DMS 273 treated with DMSO at 0.1 percent for 48 hours (cell line): ENCODE results near the gene ERC2.

Experiments used
- DNase-seq: peaks from one replicate; lab custom pipeline; 2025; lab: John Stamatoyannopoulos, UW

Gene ERC2

GRCh38 chr3:55678546-55679216, 789.6 kb downstream of the ERC2 start:
- DNase-seq = no peak

- no peak for DNase-seq
Observed at GRCh38 chr3:55676643-55677042, 791.6 kb downstream of the ERC2 start.

- no peak for DNase-seq
Observed at GRCh38 chr3:55675478-55675877, 792.8 kb downstream of the ERC2 start.

DNA sequence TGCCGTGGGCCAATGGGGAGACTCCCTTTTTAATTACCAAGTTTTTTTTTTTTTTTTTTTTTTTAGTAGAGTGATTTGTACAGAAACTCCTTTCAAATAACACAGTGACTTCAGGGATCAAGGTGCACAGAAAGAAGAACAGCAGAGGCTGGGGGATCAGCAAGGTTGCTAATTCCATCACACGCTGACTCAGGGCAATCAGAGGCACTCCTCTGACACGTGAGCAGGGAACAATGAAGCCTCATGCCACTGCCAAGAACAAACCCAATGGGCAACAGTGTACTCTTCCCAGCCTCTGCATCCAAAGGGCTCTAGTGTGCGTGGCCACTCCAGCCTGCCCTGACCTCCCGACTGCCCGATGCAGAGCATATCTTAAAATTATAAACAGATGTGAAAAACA, 794.5 kb downstream of the ERC2 start:
- no peak for DNase-seq

DNA sequence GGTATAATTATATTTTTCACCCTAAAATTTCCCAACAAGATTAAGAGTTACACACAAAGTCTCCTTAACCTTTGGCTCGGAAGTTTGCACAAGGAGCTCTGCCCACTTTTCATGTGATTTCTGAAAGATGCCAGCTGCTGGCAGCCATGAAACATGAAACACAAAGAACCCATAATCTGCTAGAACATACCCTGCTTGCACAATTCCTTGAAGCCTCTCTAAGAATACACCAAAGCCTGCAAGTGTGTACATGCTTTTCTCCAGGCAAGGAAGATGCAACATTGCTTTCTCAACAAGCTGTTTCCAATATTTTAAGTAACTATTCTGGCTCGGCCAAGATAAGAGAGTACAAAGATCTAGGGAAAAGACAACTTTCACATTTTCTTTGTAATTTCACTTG, 799.1 kb downstream of the ERC2 start:
- DNase-seq = no peak

DNA sequence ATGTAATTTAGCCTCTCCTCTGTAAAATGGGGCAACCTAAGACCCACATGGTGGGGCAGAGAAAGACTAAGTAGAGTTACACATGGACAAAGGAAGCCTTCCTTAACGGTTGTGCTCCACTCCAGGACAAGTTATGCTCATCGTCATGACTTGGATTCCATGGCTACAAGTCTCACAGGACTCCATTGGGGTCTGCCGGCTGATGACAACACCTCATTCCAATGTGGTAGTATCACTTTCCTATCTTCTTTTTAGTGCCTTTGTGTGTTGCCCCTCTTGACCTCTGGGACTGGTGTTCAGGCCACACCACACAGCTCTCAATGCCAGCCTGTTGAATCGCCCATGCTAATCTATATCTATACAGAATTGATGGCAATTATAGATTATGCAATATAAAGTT, 799.9 kb downstream of the ERC2 start:
- no peak for DNase-seq

GRCh38 chr3:55664387-55664786, 803.9 kb downstream of the ERC2 start:
- DNase-seq = no peak

- no peak for DNase-seq
Observed at GRCh38 chr3:55662683-55663082, 805.6 kb downstream of the ERC2 start.

DNA sequence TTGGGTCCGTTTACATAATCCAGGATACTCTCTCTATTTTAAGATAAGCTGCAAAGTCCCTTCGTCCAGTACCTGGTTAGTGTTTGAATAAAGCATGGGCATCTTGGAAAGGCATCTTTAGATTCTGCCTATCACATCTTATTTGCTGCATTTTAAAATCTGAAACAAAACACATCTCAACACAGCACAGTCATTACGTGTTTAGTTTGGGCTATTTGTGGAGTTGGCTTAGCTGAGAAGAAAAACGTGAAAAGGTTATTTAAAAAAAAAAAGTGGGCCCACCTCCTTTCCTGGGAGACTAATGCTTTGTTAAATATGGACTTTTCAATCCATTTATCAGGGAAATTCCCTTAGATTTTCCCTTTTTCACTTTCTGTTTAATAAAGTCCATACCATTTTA, 806.7 kb downstream of the ERC2 start:
- DNase-seq = no peak

- DNase-seq = no peak
Observed at GRCh38 chr3:55661141-55661540, 807.1 kb downstream of the ERC2 start.

DNA sequence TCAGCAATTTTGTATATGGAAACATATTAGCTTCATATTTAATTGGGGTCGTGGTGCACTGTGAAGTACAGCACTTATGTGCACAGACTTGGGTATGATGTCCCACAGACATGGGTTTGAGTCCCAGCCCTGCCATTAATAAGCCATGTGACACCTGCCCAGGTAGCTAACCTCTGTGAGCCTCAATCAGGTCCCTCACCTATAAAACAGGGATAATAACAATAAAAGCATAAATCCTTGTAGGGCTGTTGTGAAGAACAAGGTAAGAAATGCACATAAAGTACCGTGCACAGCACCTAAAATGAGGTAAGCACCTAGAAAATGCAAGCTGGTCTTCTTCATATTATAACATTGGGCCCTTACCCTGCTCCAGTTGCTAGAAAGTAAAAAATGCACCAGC, 807.6 kb downstream of the ERC2 start:
- no peak for DNase-seq

GRCh38 chr3:55659701-55660100, 808.6 kb downstream of the ERC2 start:
- no peak for DNase-seq

- DNase-seq = no peak
Observed at GRCh38 chr3:55658690-55659562, 809.3 kb downstream of the ERC2 start.

DNA sequence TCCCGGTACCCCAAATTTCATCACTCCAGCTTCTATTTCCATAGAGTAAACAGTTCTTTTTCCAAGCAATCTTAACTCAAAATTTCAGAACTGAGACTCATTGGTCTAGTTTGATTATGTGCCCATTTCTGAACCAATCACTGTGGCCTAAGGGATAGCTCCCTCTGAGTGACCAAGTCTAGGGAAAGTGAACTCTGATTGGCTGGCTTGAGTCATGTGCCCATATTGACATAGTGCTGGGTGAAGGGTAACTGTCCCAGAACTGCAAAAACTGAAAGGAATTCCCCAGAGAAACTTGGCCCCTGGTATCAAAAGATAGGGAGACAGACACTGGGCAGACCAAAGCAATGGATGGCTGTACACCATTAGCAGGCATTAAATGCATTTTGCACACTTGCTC, 810.0 kb downstream of the ERC2 start:
- no peak for DNase-seq

DNA sequence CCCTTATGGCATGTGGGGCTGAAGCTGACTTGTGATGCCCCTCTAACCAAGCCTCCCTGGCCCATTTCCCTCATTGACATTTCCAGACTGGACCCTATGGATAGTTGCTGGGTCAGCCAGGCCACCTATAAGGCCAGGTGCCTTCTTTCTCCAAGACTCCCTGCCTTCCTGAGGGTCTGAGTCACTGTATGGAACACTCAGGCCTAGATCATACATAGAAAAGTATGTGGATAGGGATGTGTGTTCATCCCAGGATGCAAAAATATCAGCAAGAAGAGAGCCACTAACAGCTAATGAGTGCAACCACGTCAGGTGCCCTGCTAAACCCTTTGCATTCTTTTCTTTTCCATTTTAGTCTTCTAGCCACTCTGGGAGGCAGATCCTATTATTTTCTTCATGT, 812.7 kb downstream of the ERC2 start:
- DNase-seq = no peak

GRCh38 chr3:55654123-55654760, 814.0 kb downstream of the ERC2 start:
- DNase-seq = no peak

GRCh38 chr3:55651011-55651410, 817.3 kb downstream of the ERC2 start:
- no peak for DNase-seq

- DNase-seq = no peak
Observed at GRCh38 chr3:55650011-55650410, 818.3 kb downstream of the ERC2 start.

DNA sequence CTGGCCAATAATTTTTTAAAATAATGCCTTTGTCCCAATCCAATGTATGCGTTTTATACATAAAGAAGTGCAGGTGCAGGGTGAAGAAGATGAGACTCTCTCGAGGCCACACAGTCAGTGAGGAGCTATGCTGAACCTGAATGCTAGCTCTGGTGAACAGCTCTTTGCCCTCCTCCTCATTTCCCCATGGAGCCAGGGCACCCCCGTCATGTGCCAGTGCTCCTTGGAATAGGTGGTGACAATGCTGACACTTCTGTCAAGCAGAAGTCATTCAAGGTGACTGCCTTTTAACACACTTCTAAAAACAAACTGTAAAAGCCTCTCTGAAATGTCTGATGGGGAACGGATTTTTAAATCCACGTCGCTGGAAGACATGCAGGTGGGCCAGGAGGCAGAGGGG, 818.7 kb downstream of the ERC2 start:
- no peak for DNase-seq

- DNase-seq = no peak
Observed at GRCh38 chr3:55648591-55649318, 819.5 kb downstream of the ERC2 start.

- DNase-seq = no peak
Observed at GRCh38 chr3:55647670-55648069, 820.6 kb downstream of the ERC2 start.

DNA sequence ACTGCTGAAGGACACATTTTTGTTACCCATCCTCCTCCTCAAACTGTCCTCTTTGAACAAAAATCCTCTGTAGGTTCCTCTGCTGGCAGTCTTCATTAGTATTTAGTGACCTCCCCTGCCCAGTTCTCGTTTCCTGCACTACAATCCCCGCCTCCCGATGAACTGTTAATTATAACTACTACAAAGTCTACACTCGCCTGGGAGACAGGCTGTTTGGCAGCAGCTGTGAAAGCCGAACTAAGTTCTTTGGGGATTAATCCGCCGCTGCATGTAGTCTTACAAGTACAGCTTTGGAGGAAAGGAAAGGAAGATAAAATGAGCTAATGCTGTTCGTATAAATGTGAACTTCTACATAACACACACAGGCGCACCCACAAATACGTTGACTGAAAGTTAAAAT, 821.2 kb downstream of the ERC2 start:
- no peak for DNase-seq
